HEK293T (cell line): ENCODE data around the gene HTR3B.
A peak's percentile ranks its signal among the peaks of the same experiment; 100 is the strongest.

Experiments
- CTCF ChIA-PET: fragments of 350-600 bp; formaldehyde crosslinking; extraction: SDS; loops from one replicate; lab custom pipeline; 2021; ENCODE audit warnings: antibody characterized with exemption, inconsistent platforms; lab: Yijun Ruan, JAX
- POLR2A ChIA-PET: fragments of 350-600 bp; formaldehyde crosslinking; extraction: SDS; loops from one replicate; lab custom pipeline; 2020; ENCODE audit warnings: antibody characterized with exemption, inconsistent platforms; lab: Yijun Ruan, JAX
- DNase-seq: peaks from one replicate; pipeline ENCODE4 v3.0.0; 2012; ENCODE audit warnings: mixed read lengths; ENCODE audit errors: extremely low spot score
- ARNT ChIP-seq: fragments of 450-650 bp; IDR thresholded peaks from 2 replicates; pipeline ENCODE4 v1.6.1; 2017; ENCODE audit warnings: mild to moderate bottlenecking
- BHLHE40 ChIP-seq: fragments of 450-650 bp; IDR thresholded peaks from 2 replicates; pipeline ENCODE4 v1.6.1; 2016; ENCODE audit warnings: mild to moderate bottlenecking, moderate library complexity, borderline replicate concordance
- CTBP1 ChIP-seq: fragments of 450-650 bp; IDR thresholded peaks from 2 replicates; pipeline ENCODE4 v1.6.1; 2016; ENCODE audit warnings: borderline replicate concordance
- ELF4 ChIP-seq: fragments of 450-650 bp; IDR thresholded peaks from 2 replicates; pipeline ENCODE4 v1.6.1; 2017; ENCODE audit warnings: antibody characterized with exemption
- FOXA1 ChIP-seq: fragments of 450-650 bp; IDR thresholded peaks from 2 replicates; pipeline ENCODE4 v1.6.1; 2016; ENCODE audit warnings: mild to moderate bottlenecking
- FOXK2 ChIP-seq: fragments of 450-650 bp; IDR thresholded peaks from 2 replicates; pipeline ENCODE4 v1.6.1; 2016; ENCODE audit warnings: mild to moderate bottlenecking
- FOXM1 ChIP-seq: fragments of 450-650 bp; IDR thresholded peaks from 2 replicates; pipeline ENCODE4 v1.6.1; 2017; ENCODE audit warnings: mild to moderate bottlenecking, borderline replicate concordance
- HDGF ChIP-seq: fragments of 450-650 bp; IDR thresholded peaks from 2 replicates; pipeline ENCODE4 v1.6.1; 2017; ENCODE audit warnings: antibody characterized with exemption, borderline replicate concordance
- L3MBTL2 ChIP-seq: fragments of 450-650 bp; conservative IDR thresholded peaks from 2 replicates; pipeline ENCODE4 v1.6.1; 2016; ENCODE audit warnings: mild to moderate bottlenecking
- LEF1 ChIP-seq: fragments of 450-650 bp; IDR thresholded peaks from 2 replicates; pipeline ENCODE4 v1.6.1; 2017; ENCODE audit warnings: mild to moderate bottlenecking, borderline replicate concordance
- NFRKB ChIP-seq: fragments of 450-650 bp; IDR thresholded peaks from 2 replicates; pipeline ENCODE4 v1.6.1; 2016; ENCODE audit warnings: mild to moderate bottlenecking, moderate library complexity
- PKNOX1 ChIP-seq: fragments of 450-650 bp; IDR thresholded peaks from 2 replicates; pipeline ENCODE4 v1.6.1; 2016
- SP1 ChIP-seq: fragments of 450-650 bp; IDR thresholded peaks from 2 replicates; pipeline ENCODE4 v1.6.1; 2017
- SUZ12 ChIP-seq: fragments of 450-650 bp; IDR thresholded peaks from 2 replicates; pipeline ENCODE4 v1.6.1; 2016; ENCODE audit warnings: mild to moderate bottlenecking
- TARDBP ChIP-seq: fragments of 450-650 bp; IDR thresholded peaks from 2 replicates; pipeline ENCODE4 v1.6.1; 2016
- ZNF384 ChIP-seq: fragments of 450-650 bp; IDR thresholded peaks from 2 replicates; pipeline ENCODE4 v1.6.1; 2016

HTR3B gene

DNA sequence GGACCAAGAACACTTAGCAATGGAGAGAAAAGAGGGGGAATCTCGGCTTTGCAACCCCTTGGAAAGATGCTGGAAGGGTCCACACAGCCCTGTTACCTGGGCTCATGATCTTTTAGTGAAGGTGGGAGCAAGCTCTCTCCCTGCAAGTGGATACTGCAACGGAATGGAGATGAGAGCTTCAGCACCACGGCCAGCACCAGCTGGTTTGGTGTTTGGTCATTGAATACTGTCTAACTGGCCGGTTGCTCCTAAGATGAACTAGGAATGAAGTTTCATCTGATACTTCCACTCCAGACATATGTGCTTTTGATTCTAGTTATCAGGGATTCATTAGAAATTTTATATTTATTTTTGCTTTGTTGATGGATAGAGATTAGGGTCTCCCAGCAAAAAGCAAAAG is 86.6 kb downstream of the HTR3B start:
- POLR2A ChIA-PET, result interaction anchor here (0.9 kb wide), 1 partner anchor 96 kb away, joined by 3 read pairs; no protein-coding TSS in a partner anchor
- DNase-seq, result peak; percentile 56

DNA sequence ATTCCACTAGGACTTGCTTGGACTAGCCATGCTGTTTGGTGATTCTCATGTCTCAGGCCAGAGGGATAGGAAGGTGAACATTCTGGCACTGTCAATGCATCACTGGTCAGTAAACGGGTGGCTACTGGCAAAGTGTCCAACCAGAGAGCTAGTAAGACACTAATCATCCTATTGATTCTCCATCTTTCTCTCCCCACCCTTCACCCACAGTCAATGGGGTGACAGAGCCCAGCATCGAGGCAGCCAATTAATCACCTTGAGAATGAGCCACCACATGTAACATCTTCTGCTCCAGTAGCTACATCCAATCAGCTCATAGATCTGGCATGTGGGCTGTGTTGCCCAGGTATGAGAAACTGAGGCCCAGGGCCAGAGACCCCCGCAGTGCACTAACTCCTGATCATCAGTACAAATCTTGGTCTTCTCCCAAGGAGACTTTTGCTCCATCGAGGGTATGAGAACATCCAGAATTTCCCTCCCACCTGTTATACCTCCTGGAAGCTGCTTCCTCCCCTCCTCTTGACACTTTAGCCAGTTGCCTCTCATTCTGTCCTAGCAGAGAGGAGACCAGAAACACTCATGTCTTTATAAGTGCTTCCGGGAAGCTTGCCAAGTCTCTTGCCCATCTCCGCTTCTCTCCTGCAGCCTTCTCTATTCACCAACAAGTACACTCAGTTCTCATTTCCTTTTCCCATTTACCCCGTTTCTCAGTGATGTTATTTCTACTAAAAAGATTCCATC is 87.3 kb downstream of the HTR3B start:
- ChIA-PET CTCF (interaction anchor here (0.6 to 4.2 kb wide), 5 partner anchors 52 to 270 kb away, joined by 3 to 56 read pairs (median 4); no protein-coding TSS in a partner anchor), POLR2A (interaction anchor here (0.9 kb wide), 1 partner anchor 97 kb away, joined by 3 read pairs; no protein-coding TSS in a partner anchor)
- TF ChIP-seq SUZ12, result no peak
- TF ChIP-seq SP1, result no peak
- TF ChIP-seq LEF1, result no peak
- TF ChIP-seq FOXM1, result no peak
- TF ChIP-seq NFRKB, result no peak
- no peak for TF ChIP-seq ZNF384
- no peak for TF ChIP-seq HDGF
- TF ChIP-seq CTBP1, result no peak
- TF ChIP-seq ELF4, result no peak
- no peak for TF ChIP-seq BHLHE40
- TF ChIP-seq FOXA1, result no peak
- TF ChIP-seq TARDBP, result no peak
- no peak for TF ChIP-seq ARNT
- no peak for TF ChIP-seq PKNOX1
- TF ChIP-seq FOXK2, result no peak
- TF ChIP-seq L3MBTL2, result no peak
- no peak for DNase-seq

More for the DNA sequence above, 86.6 kb downstream of the HTR3B start:
- TF ChIP-seq L3MBTL2 (no peak), ARNT (no peak), CTBP1 (no peak), NFRKB (no peak), SUZ12 (no peak), ELF4 (no peak), FOXK2 (no peak), BHLHE40 (no peak), HDGF (no peak)
- CTCF ChIA-PET, result interaction anchor here (1.5 to 1.8 kb wide), 2 partner anchors 96 to 271 kb away, joined by 4 to 13 read pairs; no protein-coding TSS in a partner anchor

- DNase-seq, result no peak
- ChIA-PET CTCF (interaction anchor here (0.6 to 4.2 kb wide), 5 partner anchors 32 to 268 kb away, joined by 3 to 56 read pairs (median 4); no protein-coding TSS in a partner anchor), POLR2A (no interaction called here)
- no peak for TF ChIP-seq NFRKB
- TF ChIP-seq BHLHE40, result no peak
- no peak for TF ChIP-seq SP1
- no peak for TF ChIP-seq CTBP1
Measured at GRCh38 chr11:113992459-113993110, 88.0 kb downstream of the HTR3B start.

DNA sequence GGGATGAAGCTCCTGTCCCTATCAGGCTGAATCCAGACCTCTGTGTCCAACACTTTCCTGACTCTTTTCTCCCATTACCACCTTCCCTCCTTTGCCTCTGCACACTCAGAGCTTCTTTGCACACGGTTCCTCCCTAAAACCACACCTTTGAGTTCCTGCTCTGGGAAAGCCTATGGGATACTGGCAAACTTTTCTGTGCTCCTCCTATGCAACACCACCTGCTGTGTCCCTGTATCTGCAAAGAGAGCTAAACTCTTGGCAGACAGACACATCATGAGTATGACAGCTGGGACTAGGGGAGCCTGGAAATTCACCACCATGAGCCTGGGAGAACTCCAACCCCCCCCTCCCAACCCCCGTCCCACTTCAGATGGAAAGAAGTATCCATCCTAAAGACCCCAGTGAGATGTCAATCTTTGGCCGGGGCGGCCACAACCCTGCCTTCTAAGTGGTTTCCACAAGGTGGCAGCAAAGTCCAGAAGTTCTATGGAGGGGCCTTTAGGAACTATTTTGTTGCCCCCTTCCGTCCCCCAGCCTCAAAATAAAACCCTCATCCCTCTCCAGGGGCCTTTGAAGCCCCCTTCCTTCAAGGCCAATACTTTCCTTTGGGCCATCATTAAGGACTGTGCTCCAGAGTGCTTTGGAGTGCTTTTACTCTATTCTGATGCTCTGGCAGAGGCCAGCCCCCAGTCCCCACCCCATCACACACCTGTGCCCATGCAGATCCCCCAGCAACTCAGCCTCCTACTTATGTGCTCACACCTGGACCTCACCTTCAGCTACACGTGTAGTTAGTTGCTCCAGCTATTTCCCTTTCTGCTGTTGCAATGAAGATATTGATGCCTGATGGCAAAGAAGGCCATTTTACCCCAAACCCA is 89.7 kb downstream of the HTR3B start:
- CTCF ChIA-PET, result interaction anchor here (0.6 to 4.2 kb wide), 10 partner anchors 12 to 271 kb away, joined by 3 to 56 read pairs (median 4); partner anchors contain the start of gene HTR3A
- peak; percentile 67 for DNase-seq
- TF ChIP-seq FOXK2 (no peak), PKNOX1 (peak; percentile 32; the same call in 1 of the 2 replicates)
- POLR2A ChIA-PET, result no interaction called here
